ENCODE results near the gene MYF6.

The MYF6 gene

DNA sequence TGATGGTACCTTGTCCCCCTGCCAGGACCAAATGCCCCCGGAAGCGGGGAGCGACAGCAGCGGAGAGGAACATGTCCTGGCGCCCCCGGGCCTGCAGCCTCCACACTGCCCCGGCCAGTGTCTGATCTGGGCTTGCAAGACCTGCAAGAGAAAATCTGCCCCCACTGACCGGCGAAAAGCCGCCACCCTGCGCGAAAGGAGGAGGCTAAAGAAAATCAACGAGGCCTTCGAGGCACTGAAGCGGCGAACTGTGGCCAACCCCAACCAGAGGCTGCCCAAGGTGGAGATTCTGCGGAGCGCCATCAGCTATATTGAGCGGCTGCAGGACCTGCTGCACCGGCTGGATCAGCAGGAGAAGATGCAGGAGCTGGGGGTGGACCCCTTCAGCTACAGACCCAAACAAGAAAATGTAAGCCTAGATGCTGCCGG is 410 bp downstream of the MYF6 start:
- H3K27me3 ChIP-seq (replicated peaks; ENCODE audit: control insufficient read depth, insufficient read depth, low read length), result no peaks in the 10 kb centered on the region
- H3K4me3 ChIP-seq (replicated peaks; ENCODE audit: low read depth, low read length), result 0 out of 2 replicates have a peak overlapping the region, but pooled peaks have one; percentile 2
- H3K36me3 ChIP-seq (ENCODE audit: control insufficient read depth, insufficient read depth, low read length), result no peaks in the 10 kb centered on the region
- TF ChIP-seq, protein P1, sequence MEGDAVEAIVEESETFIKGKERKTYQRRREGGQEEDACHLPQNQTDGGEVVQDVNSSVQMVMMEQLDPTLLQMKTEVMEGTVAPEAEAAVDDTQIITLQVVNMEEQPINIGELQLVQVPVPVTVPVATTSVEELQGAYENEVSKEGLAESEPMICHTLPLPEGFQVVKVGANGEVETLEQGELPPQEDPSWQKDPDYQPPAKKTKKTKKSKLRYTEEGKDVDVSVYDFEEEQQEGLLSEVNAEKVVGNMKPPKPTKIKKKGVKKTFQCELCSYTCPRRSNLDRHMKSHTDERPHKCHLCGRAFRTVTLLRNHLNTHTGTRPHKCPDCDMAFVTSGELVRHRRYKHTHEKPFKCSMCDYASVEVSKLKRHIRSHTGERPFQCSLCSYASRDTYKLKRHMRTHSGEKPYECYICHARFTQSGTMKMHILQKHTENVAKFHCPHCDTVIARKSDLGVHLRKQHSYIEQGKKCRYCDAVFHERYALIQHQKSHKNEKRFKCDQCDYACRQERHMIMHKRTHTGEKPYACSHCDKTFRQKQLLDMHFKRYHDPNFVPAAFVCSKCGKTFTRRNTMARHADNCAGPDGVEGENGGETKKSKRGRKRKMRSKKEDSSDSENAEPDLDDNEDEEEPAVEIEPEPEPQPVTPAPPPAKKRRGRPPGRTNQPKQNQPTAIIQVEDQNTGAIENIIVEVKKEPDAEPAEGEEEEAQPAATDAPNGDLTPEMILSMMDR (IDR thresholded peaks at IDR 0.05; ENCODE audit: insufficient read depth, low read length, poor library complexity, severe bottlenecking), result no peak
- DNase-seq (ENCODE audit: extremely low read depth, insufficient read length), result no peak

DNA sequence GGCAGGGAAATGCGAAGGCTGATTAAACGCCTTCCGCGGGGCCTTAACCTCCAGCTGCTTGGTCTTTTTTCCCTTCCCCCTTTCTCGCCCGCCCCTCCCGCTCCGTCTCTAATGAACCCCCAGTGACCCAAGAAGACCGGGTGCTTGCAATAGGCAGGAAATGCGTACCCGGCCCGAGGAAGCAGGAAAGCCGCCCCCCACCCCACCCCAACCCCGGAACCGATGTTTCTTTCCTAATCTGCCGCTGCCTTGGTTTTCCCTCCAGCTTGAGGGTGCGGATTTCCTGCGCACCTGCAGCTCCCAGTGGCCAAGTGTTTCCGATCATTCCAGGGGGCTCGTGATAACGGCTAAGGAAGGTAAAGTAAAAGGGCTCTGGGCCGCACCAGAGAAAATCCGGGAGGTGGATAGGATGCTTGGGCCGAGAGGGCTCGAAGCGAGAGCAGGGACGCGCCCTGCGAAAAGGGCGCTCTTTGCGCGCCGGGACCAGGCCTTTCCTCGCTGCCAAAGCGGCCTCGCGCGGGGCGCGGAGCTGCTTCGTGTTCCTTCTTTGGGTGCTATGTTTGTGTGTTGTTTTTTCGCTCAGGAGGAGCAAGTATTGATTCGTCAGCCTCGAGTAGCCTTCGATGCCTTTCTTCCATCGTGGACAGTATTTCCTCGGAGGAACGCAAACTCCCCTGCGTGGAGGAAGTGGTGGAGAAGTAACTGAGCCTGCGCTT is 983 bp downstream of the MYF6 start:
- Histone ChIP-seq H3K27me3 (replicated peaks; ENCODE audit: control insufficient read depth, insufficient read depth, low read length) (no peaks in the 10 kb centered on the region), H3K36me3 (ENCODE audit: control insufficient read depth, insufficient read depth, low read length) (no peaks in the 10 kb centered on the region), H3K4me3 (replicated peaks; ENCODE audit: low read depth, low read length) (peak overlapping the region; percentile 2)
- TF ChIP-seq, protein P1 (IDR thresholded peaks at IDR 0.05; ENCODE audit: insufficient read depth, low read length, poor library complexity, severe bottlenecking), result no peak
- DNase-seq (ENCODE audit: extremely low read depth, insufficient read length), result peak; percentile 11

DNA sequence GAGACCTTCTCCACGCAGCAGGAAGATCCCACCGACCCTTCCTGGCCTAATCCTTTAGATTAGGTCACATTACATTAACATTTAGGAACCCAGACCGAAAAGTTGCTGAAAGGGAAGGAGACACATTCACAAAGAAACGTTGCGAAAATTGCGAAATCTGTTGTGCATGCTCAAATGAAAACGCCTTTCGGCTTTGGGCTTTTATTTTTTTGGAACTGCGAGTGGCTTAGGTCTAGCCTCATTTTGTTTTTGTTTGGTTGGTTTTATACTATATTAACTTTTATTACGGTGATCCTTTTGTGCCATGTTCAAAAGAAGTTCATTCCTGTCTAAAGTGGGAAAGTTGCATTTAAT is 1.5 kb downstream of the MYF6 start:
- Histone ChIP-seq H3K36me3 (ENCODE audit: control insufficient read depth, insufficient read depth, low read length) (no peaks in the 10 kb centered on the region), H3K4me3 (replicated peaks; ENCODE audit: low read depth, low read length) (no peak overlapping the region; the same call in 1 of the 2 replicates), H3K27me3 (replicated peaks; ENCODE audit: control insufficient read depth, insufficient read depth, low read length) (no peaks in the 10 kb centered on the region)
- no peak for DNase-seq (ENCODE audit: extremely low read depth, insufficient read length)
- TF ChIP-seq, protein P1 (IDR thresholded peaks at IDR 0.05; ENCODE audit: insufficient read depth, low read length, poor library complexity, severe bottlenecking), result no peak

DNA sequence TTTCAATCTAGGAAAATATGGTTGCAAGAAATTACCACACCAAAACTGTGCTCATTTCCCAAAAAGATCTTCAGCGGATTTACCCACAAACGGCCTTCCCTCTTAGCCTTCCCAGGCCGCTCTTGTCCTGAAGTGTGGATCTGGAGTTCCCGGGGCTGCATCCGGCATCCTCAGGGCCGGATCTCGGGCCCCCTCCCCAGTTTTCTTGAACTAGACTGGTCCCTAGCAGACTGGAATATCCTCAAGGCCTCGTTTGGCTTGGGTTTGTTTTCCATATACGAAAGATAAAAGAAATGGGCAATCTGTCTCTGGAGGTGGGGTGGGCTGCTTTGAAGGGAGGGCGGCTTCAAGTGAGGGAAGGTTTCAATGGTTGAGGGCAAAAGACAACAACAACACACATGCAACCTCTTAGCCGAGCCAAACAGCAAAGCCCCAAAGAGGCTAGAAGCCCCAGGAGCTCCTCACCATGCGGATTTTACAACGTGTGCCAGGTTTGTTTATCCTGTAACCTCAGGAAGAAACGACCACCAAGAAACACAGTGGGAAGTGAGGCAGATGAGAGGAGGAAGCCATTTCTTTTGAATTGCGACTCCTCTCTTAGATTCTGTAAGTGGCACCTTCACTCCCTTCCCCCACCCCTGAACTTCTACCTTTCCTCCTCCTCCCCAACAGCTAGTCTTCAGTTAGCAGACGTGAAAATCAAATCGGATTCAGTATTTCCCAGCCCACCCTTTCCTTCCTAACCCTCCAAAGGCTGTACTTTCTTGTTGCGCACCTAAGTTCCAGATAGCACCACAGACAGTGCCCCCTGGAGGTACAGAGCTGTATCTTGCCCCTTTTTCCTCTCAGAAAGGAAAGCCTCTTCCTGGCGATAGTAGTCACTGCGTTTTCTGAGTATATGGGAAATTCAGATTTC is 2.6 kb downstream of the MYF6 start:
- Histone ChIP-seq H3K36me3 (ENCODE audit: control insufficient read depth, insufficient read depth, low read length) (no peaks in the 10 kb centered on the region), H3K4me3 (replicated peaks; ENCODE audit: low read depth, low read length) (no peak overlapping the region), H3K27me3 (replicated peaks; ENCODE audit: control insufficient read depth, insufficient read depth, low read length) (no peaks in the 10 kb centered on the region)
- TF ChIP-seq, protein P1 (IDR thresholded peaks at IDR 0.05; ENCODE audit: insufficient read depth, low read length, poor library complexity, severe bottlenecking), result peak; percentile 34
- no peak for DNase-seq (ENCODE audit: extremely low read depth, insufficient read length)

DNA sequence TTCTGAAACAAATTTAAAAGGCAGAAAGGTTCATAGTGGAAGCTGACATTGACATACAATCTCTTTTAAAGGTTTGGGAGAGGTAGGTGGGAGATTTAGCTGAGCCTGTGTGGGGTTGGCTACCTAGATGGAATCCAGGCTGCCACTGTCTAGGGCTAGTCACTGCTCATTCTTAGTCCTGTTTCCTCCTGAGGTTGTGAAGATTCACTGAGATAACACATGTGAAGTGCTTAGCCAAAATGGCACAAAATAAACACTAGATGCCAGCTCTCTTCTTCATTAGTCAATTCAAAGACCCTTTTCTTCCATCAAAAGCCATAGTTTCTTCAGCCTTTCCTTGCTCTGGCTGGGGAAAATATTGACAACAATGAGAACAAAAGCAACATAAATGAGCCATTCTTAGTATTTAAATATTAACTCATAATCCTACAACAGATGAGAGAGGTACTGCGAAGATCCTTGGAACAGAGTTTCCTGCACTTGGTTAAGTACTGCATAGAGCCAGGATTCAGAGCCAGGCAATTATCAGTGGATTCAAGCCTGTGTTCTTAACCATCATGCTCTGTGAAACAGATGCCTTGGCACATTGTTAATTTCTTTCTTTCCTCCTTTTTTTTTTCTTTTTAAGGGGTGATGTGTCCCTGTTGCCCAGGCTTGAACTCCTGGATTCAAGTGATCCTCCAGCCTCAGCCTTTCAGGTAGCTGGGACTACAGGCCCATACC is 3.5 kb downstream of the MYF6 start:
- DNase-seq (ENCODE audit: extremely low read depth, insufficient read length), result no peak
- TF ChIP-seq, protein P1 (IDR thresholded peaks at IDR 0.05; ENCODE audit: insufficient read depth, low read length, poor library complexity, severe bottlenecking), result no peak
- Histone ChIP-seq H3K27me3 (replicated peaks; ENCODE audit: control insufficient read depth, insufficient read depth, low read length) (no peaks in the 10 kb centered on the region), H3K36me3 (ENCODE audit: control insufficient read depth, insufficient read depth, low read length) (no peaks in the 10 kb centered on the region), H3K4me3 (replicated peaks; ENCODE audit: low read depth, low read length) (no peak overlapping the region)

Data from GM06990 (cell line).